Neural cell (in vitro differentiated cells): Measurements from ENCODE around the gene ITGB2.

Experiments
- CTCF ChIP-seq: fragments of 450-650 bp; IDR thresholded peaks from 2 replicates; pipeline ENCODE4 v1.5.1; 2014; ENCODE audit warnings: antibody characterized with exemption, mild to moderate bottlenecking, moderate library complexity; ENCODE audit not compliant: poor library complexity, severe bottlenecking
- EP300 ChIP-seq: fragments of 450-650 bp; conservative IDR thresholded peaks from 2 replicates; pipeline ENCODE4 v1.6.1; 2014; ENCODE audit warnings: antibody characterized with exemption, mild to moderate bottlenecking, moderate library complexity; ENCODE audit not compliant: poor library complexity, severe bottlenecking
- EZH2 ChIP-seq: fragments of 200-600, 300-800 bp; shearing (Covaris generic), sonication (generic); IDR thresholded peaks from 2 replicates; pipeline ENCODE4 v1.6.1; 2014; ENCODE audit warnings: antibody characterized with exemption, low read length, borderline replicate concordance, mild to moderate bottlenecking; ENCODE audit not compliant: insufficient read depth, poor library complexity, severe bottlenecking
- POLR2AphosphoS5 ChIP-seq: IDR thresholded peaks from 2 replicates; pipeline ENCODE4 v1.6.1; 2012
- TAF1 ChIP-seq: IDR thresholded peaks from 2 replicates; pipeline ENCODE4 v1.6.1; 2012; ENCODE audit warnings: low read depth
- TF ChIP-seq, protein P1 (sequence below): IDR thresholded peaks from 2 replicates; pipeline ENCODE4 v1.6.1; 2012; ENCODE audit warnings: borderline replicate concordance

DNA sequence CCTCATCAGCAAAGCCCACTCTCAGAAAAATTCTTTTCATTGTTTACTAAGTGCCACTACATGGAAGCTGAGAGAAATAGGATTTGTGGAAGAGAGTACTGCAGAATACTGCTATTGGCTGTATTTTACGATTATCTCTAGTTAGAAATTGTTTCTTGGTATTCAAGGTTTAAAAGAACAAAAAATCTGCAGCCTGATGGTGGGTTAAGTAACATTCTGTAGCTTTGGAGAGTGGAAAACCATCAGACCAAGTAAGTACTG lies 74.5 kb downstream of the ITGB2 start:
- TF ChIP-seq CTCF, result no peak
- no peak for TF ChIP-seq EZH2
- no peak for TF ChIP-seq POLR2AphosphoS5
- TF ChIP-seq EP300, result no peak
- TF ChIP-seq, protein P1, sequence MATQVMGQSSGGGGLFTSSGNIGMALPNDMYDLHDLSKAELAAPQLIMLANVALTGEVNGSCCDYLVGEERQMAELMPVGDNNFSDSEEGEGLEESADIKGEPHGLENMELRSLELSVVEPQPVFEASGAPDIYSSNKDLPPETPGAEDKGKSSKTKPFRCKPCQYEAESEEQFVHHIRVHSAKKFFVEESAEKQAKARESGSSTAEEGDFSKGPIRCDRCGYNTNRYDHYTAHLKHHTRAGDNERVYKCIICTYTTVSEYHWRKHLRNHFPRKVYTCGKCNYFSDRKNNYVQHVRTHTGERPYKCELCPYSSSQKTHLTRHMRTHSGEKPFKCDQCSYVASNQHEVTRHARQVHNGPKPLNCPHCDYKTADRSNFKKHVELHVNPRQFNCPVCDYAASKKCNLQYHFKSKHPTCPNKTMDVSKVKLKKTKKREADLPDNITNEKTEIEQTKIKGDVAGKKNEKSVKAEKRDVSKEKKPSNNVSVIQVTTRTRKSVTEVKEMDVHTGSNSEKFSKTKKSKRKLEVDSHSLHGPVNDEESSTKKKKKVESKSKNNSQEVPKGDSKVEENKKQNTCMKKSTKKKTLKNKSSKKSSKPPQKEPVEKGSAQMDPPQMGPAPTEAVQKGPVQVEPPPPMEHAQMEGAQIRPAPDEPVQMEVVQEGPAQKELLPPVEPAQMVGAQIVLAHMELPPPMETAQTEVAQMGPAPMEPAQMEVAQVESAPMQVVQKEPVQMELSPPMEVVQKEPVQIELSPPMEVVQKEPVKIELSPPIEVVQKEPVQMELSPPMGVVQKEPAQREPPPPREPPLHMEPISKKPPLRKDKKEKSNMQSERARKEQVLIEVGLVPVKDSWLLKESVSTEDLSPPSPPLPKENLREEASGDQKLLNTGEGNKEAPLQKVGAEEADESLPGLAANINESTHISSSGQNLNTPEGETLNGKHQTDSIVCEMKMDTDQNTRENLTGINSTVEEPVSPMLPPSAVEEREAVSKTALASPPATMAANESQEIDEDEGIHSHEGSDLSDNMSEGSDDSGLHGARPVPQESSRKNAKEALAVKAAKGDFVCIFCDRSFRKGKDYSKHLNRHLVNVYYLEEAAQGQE, result no peak
- no peak for TF ChIP-seq TAF1
